K562 (cell line): ENCODE data around the gene ZFYVE28. TPM values are rescaled to one million over a fixed set of nuclear protein-coding genes. Genes with fewer than 3 reads are reported as not detected.
A peak's percentile ranks its signal among the peaks of the same experiment; 100 is the strongest.

Source experiments
- ATF1 ChIP-seq, 2 experiments: fragments of 450-650 bp in 1 of 2; IDR thresholded peaks; 2 replicates each; pipeline ENCODE4 v1.6.1; 2016; ENCODE audit warnings: missing compliant biosample characterization in 1 of 2, missing genetic modification characterization in 1 of 2
- ATF2 ChIP-seq: sonication (generic); formaldehyde crosslinking; IDR thresholded peaks from 2 replicates; pipeline ENCODE4 v1.8.1; 2022; ENCODE audit warnings: missing genetic modification reagents
- CREM ChIP-seq: IDR thresholded peaks from 2 replicates; pipeline ENCODE4 v1.6.1; 2014; ENCODE audit warnings: antibody characterized with exemption, low read depth
- FOXJ3 ChIP-seq: sonication (generic); formaldehyde crosslinking; IDR thresholded peaks from 2 replicates; pipeline ENCODE4 v1.4.0; 2020; ENCODE audit warnings: mild to moderate bottlenecking, missing genetic modification reagents
- HDAC2 ChIP-seq: fragments of 450-650 bp; IDR thresholded peaks from 2 replicates; pipeline ENCODE4 v1.6.1; 2016; ENCODE audit warnings: mild to moderate bottlenecking
- HIVEP1 ChIP-seq: fragments of 250-450 bp; sonication (Bioruptor Pico); IDR thresholded peaks from 2 replicates; pipeline ENCODE4 v1.4.0; 2020; ENCODE audit warnings: mild to moderate bottlenecking
- ILK ChIP-seq: fragments of 450-650 bp; IDR thresholded peaks from 2 replicates; pipeline ENCODE4 v1.6.1; 2016; ENCODE audit warnings: missing genetic modification characterization, low read depth, mild to moderate bottlenecking, missing compliant biosample characterization, moderate library complexity, borderline replicate concordance
- IRF2 ChIP-seq: sonication (generic); formaldehyde crosslinking; IDR thresholded peaks from 2 replicates; pipeline ENCODE4 v1.8.1; 2022; ENCODE audit warnings: mild to moderate bottlenecking, missing genetic modification reagents
- KAT8 ChIP-seq: fragments of 450-650 bp; IDR thresholded peaks from 2 replicates; pipeline ENCODE4 v1.6.1; 2016; ENCODE audit warnings: low read depth, mild to moderate bottlenecking
- MBD1 ChIP-seq: fragments of 250-450 bp; sonication (Bioruptor Pico); IDR thresholded peaks from 2 replicates; pipeline ENCODE4 v1.8.0; 2022; ENCODE audit warnings: inconsistent platforms
- PHB ChIP-seq: fragments of 250-450 bp; sonication (Bioruptor Pico); IDR thresholded peaks from 2 replicates; pipeline ENCODE4 v1.5.0; 2021
- PHF8 ChIP-seq: fragments of 200-600 bp; sonication (generic); IDR thresholded peaks from 2 replicates; pipeline ENCODE4 v1.6.1; 2012; ENCODE audit warnings: mixed run types, mild to moderate bottlenecking, inconsistent platforms, low read length, moderate library complexity, borderline replicate concordance
- RBM17 ChIP-seq: fragments of 200-400 bp; formaldehyde crosslinking; IDR thresholded peaks from 2 replicates; pipeline ENCODE4 v1.6.1; 2017; ENCODE audit warnings: low read depth, mild to moderate bottlenecking, low read length, borderline replicate concordance
- SREBF2 ChIP-seq: sonication (generic); formaldehyde crosslinking; IDR thresholded peaks from 2 replicates; pipeline ENCODE4 v1.4.0; 2020; ENCODE audit warnings: mild to moderate bottlenecking, missing genetic modification reagents
- UBTF ChIP-seq, 2 experiments: IDR thresholded peaks; 2 replicates each; pipeline ENCODE4 v1.6.1; 2012; ENCODE audit warnings: improper control_type of control experiment in 2 of 2, low read depth in 2 of 2, low read length in 2 of 2, borderline replicate concordance in 1 of 2
- USF1 ChIP-seq: sonication (generic); formaldehyde crosslinking; IDR thresholded peaks from 2 replicates; pipeline ENCODE4 v1.9.0; 2022; ENCODE audit warnings: mild to moderate bottlenecking, missing genetic modification reagents
- ZNF224 ChIP-seq: sonication (generic); formaldehyde crosslinking; IDR thresholded peaks from 2 replicates; pipeline ENCODE4 v1.8.0; 2022; ENCODE audit warnings: mild to moderate bottlenecking, missing genetic modification reagents
- ZNF354B ChIP-seq: fragments of 250-450 bp; sonication (Bioruptor Pico); IDR thresholded peaks from 2 replicates; pipeline ENCODE4 v1.4.0; 2020
- ZNF639 ChIP-seq, 2 experiments: fragments of 200-800 bp in 1 of 2; sonication (Bioruptor generic) in 1 of 2; sonication (generic) in 1 of 2; formaldehyde crosslinking in 1 of 2; IDR thresholded peaks in 1 of 2; conservative IDR thresholded peaks in 1 of 2; 2 replicates each; pipeline versions ENCODE4 v1.5.0 to v1.6.1; 2016 to 2020; ENCODE audit warnings: missing compliant biosample characterization in 1 of 2, missing genetic modification characterization in 1 of 2, missing genetic modification reagents in 1 of 2
- ZNF668 ChIP-seq: fragments of 250-450 bp; sonication (Bioruptor Pico); IDR thresholded peaks from 2 replicates; pipeline ENCODE4 v1.8.0; 2022; ENCODE audit warnings: mild to moderate bottlenecking, inconsistent platforms
- polyA plus RNA-seq, 8 experiments: library from polyadenylated mRNA; depleted of rRNA in 4 of 8; stranded (reverse) in 5 of 8; unstranded in 3 of 8; fragments of >200 nt; fragmentation: Nextera tagmentation in 2 of 8; fragmentation: Illumina TruSeq in 1 of 8; extraction: Ambion mirVana in 2 of 8; extraction: Trizol in 1 of 8; gene quantifications; 2 replicates each; pipeline versions ENCODE4 v1.2.1 to v1.2.3, GENCODE V29; 2011 to 2014; ENCODE audit warnings: inconsistent platforms in 1 of 8, missing spikeins in 1 of 8
- total RNA-seq, 7 experiments: library from RNA; depleted of rRNA in 6 of 7; stranded (reverse); fragments of >200 nt in 6 of 7; fragmentation: Illumina TruSeq in 2 of 7; extraction: Trizol in 2 of 7; gene quantifications; 2 replicates each; pipeline versions ENCODE4 v1.2.1 to v1.2.3, GENCODE V29; 2011 to 2021; ENCODE audit warnings: low replicate concordance in 1 of 7

ZFYVE28 gene
- total and polyA plus RNA-seq, 9 of the 15 experiments (the other 6 are each of a cell fraction or from before 2014, with no cell fraction given), result 1.3 to 24.8 (median 8.9) TPM

GRCh38 chr4:2412885-2413716 lies 5.3 kb downstream of the ZFYVE28 start (continued):
- TF ChIP-seq HDAC2, result no peak
- TF ChIP-seq HIVEP1, result no peak
- TF ChIP-seq ZNF224, result no peak
- TF ChIP-seq FOXJ3 (CRISPR knock-in tag), result no peak
- TF ChIP-seq RBM17, result no peak
- TF ChIP-seq PHB (CRISPR knock-in tag), result no peak
- no peak for TF ChIP-seq ILK (tag)
- TF ChIP-seq ZNF639 (CRISPR knock-in tag; conservative IDR thresholded peaks at IDR 0.05 in 1 of 2, IDR thresholded peaks at IDR 0.05 in 1 of 2), result peak in 1 of 2 experiments; percentile 49; a peak in 1 of 4 replicates
- TF ChIP-seq CREM, result peak; percentile 85
- TF ChIP-seq KAT8, result no peak
- 0 out of 4 replicates have a peak, but pooled peaks of 1 of the 2 experiments have one; percentile 21 for TF ChIP-seq UBTF (IDR thresholded peaks at IDR 0.05; ENCODE audit: borderline replicate concordance in 1 of 2, low read depth in 2 of 2, low read length in 2 of 2)
- TF ChIP-seq ATF2, result no peak
- TF ChIP-seq SREBF2 (CRISPR knock-in tag), result no peak
- TF ChIP-seq ATF1 (CRISPR knock-in tag; IDR thresholded peaks at IDR 0.05), result 0 out of 2 replicates have a peak, but pooled peaks have one; percentile 15
- peak; percentile 63 for TF ChIP-seq ATF1 (tag; IDR thresholded peaks at IDR 0.05)
- TF ChIP-seq PHF8, result peak; percentile 35; the same call in 1 of the 2 replicates
- no peak for TF ChIP-seq IRF2 (CRISPR knock-in tag)
- no peak for TF ChIP-seq MBD1
- TF ChIP-seq ZNF354B (CRISPR knock-in tag), result no peak
- TF ChIP-seq USF1 (CRISPR knock-in tag), result no peak
- no peak for TF ChIP-seq ZNF668
